Uterus (tissue), 4 donors: ENCODE results near the gene RTP3. TPM values are rescaled to one million over a fixed set of nuclear protein-coding genes. Genes with fewer than 3 reads are reported as not detected.

ENCODE experiments used
- DNase-seq, 2 donors: peaks; one replicate each; pipeline ENCODE4 v3.0.0-alpha.2; 2019 to 2020
- H3K27ac ChIP-seq, 2 donors: fragments of 200-600 bp; sonication (generic); 1 replicate in 1 of 2; 2 replicates in 1 of 2; pipeline ENCODE4 v1.5.1; 2016 to 2018
- H3K27me3 ChIP-seq, 2 donors: fragments of 200-600 bp; sonication (generic); one replicate each; pipeline ENCODE4 v1.5.1; 2018 to 2019; ENCODE audit warnings: control low read depth in 1 of 2
- H3K36me3 ChIP-seq, 2 donors: fragments of 200-600 bp; sonication (generic); one replicate each; pipeline ENCODE4 v1.5.1; 2019; ENCODE audit warnings: control low read depth in 1 of 2
- H3K4me1 ChIP-seq, 2 donors: fragments of 200-600 bp; sonication (generic); one replicate each; pipeline ENCODE4 v1.5.1; 2018 to 2019; ENCODE audit warnings: control low read depth in 1 of 2
- H3K4me3 ChIP-seq, 2 donors: fragments of 200-600 bp; sonication (generic); 1 replicate in 1 of 2; 2 replicates in 1 of 2; pipeline ENCODE4 v1.5.1; 2018 to 2019; ENCODE audit warnings: mild to moderate bottlenecking in 1 of 2
- H3K9me3 ChIP-seq, 2 donors: fragments of 200-600 bp; sonication (generic); one replicate each; pipeline ENCODE4 v1.5.1; 2019; ENCODE audit warnings: control low read depth in 1 of 2
- POLR2A ChIP-seq, 2 donors: fragments of 450-650 bp; IDR thresholded peaks; one replicate each; pipeline ENCODE4 v1.6.1; 2016; ENCODE audit warnings: antibody characterized with exemption in 2 of 2, mild to moderate bottlenecking in 1 of 2, moderate library complexity in 1 of 2
- intact Hi-C: fragments of 100-400 bp; cut with DNase I; formaldehyde crosslinking; loops from one replicate; pipeline ENCODE4 v1.15.1; 2023; ENCODE audit warnings: low total_unique reads
- total RNA-seq, 4 donors: library from RNA; depleted of rRNA in 3 of 4; stranded (reverse); fragments of >200 nt in 3 of 4; gene quantifications; one replicate each; pipeline versions ENCODE4 v1.1.0 to v1.2.4, GENCODE V29; 2014 to 2023
- TF ChIP-seq, protein P1 (sequence below), 4 experiments: fragments of 200-600 bp in 2 of 4; fragments of 450-650 bp in 2 of 4; sonication (generic) in 2 of 4; IDR thresholded peaks; one replicate each; pipeline ENCODE4 v1.5.1; 2016 to 2019; ENCODE audit warnings: antibody characterized with exemption in 4 of 4, mild to moderate bottlenecking in 2 of 4, moderate library complexity in 1 of 4
- donor health status: DM: yes; HTN: yes; CAD: no.

The RTP3 gene
- total RNA-seq, 4 donors from 2014 or later, result not detected

DNA sequence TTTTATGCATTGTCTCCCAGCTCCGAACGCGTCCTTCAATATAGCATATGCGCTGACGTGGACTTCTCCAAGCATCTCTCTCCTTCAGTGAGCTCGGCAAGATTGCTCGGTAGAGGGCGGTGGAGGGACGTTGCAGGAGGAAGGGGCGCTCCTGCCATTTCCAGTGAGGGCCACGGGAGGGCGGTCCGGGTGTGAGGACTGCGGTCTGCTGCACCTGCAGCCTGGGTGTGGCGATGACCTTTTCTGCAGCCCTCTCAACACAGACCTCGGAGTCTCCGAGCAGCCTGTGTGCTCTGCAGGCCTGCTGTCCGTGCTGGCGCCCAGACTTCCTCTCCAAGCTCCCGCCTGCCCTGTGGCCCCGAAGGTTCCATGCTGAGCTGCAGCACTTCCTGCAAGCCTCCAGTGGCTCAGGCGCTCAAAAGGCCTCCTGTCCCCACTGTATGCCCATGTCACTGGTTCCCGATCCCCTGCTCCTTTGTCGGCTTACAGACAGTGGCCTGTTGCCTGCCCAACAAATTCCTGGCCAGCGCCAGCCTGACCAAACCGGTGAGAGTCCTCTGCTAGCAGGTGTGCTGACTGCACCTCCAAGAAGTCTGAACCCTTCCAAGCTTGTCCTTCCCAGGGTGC lies 8.9 kb upstream of the RTP3 start:
- peak; percentile 79 to 82 for DNase-seq
- Histone ChIP-seq H3K27ac (no peak overlapping the region), H3K36me3 (no peaks in the 10 kb centered on the region), H3K4me1 (no peaks in the 10 kb centered on the region), H3K4me3 (no peak overlapping the region), H3K27me3 (no peaks in the 10 kb centered on the region), H3K9me3 (no peaks in the 10 kb centered on the region)
- intact Hi-C loops, result loop anchor here (10.0 kb wide), 1 partner anchor 146 kb away; no protein-coding TSS in a partner anchor
- TF ChIP-seq, protein P1, sequence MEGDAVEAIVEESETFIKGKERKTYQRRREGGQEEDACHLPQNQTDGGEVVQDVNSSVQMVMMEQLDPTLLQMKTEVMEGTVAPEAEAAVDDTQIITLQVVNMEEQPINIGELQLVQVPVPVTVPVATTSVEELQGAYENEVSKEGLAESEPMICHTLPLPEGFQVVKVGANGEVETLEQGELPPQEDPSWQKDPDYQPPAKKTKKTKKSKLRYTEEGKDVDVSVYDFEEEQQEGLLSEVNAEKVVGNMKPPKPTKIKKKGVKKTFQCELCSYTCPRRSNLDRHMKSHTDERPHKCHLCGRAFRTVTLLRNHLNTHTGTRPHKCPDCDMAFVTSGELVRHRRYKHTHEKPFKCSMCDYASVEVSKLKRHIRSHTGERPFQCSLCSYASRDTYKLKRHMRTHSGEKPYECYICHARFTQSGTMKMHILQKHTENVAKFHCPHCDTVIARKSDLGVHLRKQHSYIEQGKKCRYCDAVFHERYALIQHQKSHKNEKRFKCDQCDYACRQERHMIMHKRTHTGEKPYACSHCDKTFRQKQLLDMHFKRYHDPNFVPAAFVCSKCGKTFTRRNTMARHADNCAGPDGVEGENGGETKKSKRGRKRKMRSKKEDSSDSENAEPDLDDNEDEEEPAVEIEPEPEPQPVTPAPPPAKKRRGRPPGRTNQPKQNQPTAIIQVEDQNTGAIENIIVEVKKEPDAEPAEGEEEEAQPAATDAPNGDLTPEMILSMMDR (IDR thresholded peaks at IDR 0.05), result peak; percentile 86 to 97 (median 95)
- no peak for TF ChIP-seq POLR2A (IDR thresholded peaks at IDR 0.05)

DNA sequence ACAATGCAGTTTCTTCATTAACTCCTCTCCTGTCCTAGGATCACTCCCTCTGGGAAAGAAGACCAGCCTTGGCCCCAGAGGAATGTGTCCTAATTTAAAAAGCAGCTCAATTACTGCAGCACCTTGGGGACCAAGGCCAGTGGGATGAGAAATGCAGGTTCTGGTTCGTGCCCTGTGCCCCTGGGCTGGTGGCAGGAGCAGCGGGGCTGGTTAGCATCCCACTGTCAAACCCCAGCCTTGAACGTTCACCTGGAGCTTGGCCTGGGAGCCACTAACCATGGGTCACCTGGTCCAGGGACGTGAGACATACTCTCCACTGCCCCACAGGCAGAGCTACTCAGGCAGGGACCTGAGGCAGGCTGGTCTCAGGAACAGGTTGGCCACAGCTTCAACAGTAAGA lies 8.4 kb upstream of the RTP3 start:
- Histone ChIP-seq H3K36me3 (no peaks in the 10 kb centered on the region), H3K27me3 (no peaks in the 10 kb centered on the region), H3K4me1 (no peaks in the 10 kb centered on the region), H3K4me3 (no peak overlapping the region), H3K9me3 (no peaks in the 10 kb centered on the region), H3K27ac (no peak overlapping the region)
- intact Hi-C loops, result loop anchor here (10.0 kb wide), 1 partner anchor 145 kb away; no protein-coding TSS in a partner anchor
- TF ChIP-seq POLR2A (IDR thresholded peaks at IDR 0.05), result no peak
- TF ChIP-seq, protein P1 (IDR thresholded peaks at IDR 0.05), result no peak
- no peak for DNase-seq

DNA sequence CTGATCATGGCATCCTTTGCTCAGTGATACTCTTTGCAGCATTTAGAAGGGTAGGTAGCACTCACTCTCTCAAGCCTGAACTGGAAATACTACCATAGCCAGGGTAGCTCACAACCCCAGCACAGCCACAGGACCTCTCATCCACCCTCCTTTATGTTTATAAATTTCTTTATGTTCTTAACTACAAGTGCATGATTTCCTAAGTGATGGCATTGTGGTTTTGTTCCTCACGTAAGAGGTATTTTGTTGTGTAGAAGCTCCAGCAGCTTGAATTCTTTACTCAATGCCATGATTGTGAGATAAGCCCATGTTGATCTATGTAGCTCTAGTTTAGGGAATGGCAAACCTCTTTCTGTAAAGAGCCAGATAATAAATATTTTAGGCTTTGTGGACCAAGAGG lies 7.9 kb upstream of the RTP3 start:
- intact Hi-C loops, result loop anchor here (10.0 kb wide), 1 partner anchor 145 kb away; no protein-coding TSS in a partner anchor
- TF ChIP-seq, protein P1 (IDR thresholded peaks at IDR 0.05), result no peak
- no peak for TF ChIP-seq POLR2A (IDR thresholded peaks at IDR 0.05)
- Histone ChIP-seq H3K4me3 (no peak overlapping the region), H3K36me3 (no peaks in the 10 kb centered on the region), H3K4me1 (no peaks in the 10 kb centered on the region), H3K27ac (no peak overlapping the region), H3K27me3 (no peaks in the 10 kb centered on the region), H3K9me3 (no peaks in the 10 kb centered on the region)
- no peak for DNase-seq

DNA sequence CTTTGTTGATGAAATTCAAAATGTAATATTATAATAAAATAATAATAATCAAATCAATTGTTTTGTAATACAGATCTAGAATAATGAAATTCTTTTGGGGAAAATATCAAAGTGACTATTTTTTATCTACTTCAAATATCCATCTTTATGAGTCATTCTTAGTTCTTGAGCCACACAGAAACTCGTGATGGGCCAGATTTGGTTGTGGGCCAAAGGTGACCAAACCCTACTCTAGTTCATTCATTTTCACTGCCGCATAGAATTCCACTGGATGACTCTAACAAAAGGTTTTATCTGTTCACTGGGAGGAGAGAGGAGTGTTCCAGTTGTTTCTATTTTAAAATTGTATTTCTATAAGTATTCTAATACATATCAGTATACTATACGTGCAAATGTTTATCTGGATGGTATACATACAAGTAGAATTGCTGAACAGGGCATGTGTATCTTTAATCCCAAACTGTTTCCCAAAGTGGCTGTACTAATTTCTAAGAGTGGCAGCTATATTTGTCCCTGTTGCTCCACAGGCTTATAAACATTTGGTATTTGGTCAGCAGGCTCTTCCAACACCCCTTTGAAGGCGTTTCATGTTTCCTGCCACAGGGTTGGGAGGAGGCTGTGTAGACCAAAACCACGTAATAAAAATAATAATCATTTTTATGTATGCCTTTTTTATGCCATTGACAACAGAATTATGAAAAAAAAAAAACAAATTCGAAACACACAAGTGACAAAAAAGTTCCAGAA lies 7.3 kb upstream of the RTP3 start:
- H3K9me3 ChIP-seq, result no peaks in the 10 kb centered on the region
- no peak for TF ChIP-seq POLR2A (IDR thresholded peaks at IDR 0.05)
- TF ChIP-seq, protein P1 (IDR thresholded peaks at IDR 0.05), result no peak
- H3K27ac ChIP-seq, result no peak overlapping the region
- H3K27me3 ChIP-seq, result no peaks in the 10 kb centered on the region
- intact Hi-C loops, result no loop called here
- H3K4me1 ChIP-seq, result no peaks in the 10 kb centered on the region
- no peaks in the 10 kb centered on the region for H3K36me3 ChIP-seq
- DNase-seq, result no peak
- H3K4me3 ChIP-seq, result no peak overlapping the region
